Gastrocnemius medialis (tissue), 4 donors: ENCODE measurements around the gene CYP2C9.
"Not testable (repeated sequence)": the region's sequence is repeated elsewhere in the genome, so short reads cannot be mapped to it uniquely, and the experiment has no call there.

Experiments
- POLR2A ChIP-seq, 2 donors: fragments of 450-650 bp; IDR thresholded peaks; one replicate each; pipeline ENCODE4 v1.6.1; 2017; ENCODE audit warnings: antibody characterized with exemption in 2 of 2, mild to moderate bottlenecking in 2 of 2, moderate library complexity in 2 of 2
- TF ChIP-seq, protein P1 (sequence below), 5 experiments: fragments of 450-650 bp in 3 of 5; fragments of 200-600 bp in 2 of 5; sonication (generic) in 2 of 5; IDR thresholded peaks in 4 of 5; conservative IDR thresholded peaks in 1 of 5; 1 replicate in 4 of 5; 2 replicates in 1 of 5; pipeline ENCODE4 v1.5.1; 2016 to 2019; ENCODE audit warnings: antibody characterized with exemption in 5 of 5, mild to moderate bottlenecking in 3 of 5, moderate library complexity in 3 of 5

- TF ChIP-seq POLR2A (IDR thresholded peaks at IDR 0.05), result not testable (repeated sequence)
- TF ChIP-seq, protein P1, sequence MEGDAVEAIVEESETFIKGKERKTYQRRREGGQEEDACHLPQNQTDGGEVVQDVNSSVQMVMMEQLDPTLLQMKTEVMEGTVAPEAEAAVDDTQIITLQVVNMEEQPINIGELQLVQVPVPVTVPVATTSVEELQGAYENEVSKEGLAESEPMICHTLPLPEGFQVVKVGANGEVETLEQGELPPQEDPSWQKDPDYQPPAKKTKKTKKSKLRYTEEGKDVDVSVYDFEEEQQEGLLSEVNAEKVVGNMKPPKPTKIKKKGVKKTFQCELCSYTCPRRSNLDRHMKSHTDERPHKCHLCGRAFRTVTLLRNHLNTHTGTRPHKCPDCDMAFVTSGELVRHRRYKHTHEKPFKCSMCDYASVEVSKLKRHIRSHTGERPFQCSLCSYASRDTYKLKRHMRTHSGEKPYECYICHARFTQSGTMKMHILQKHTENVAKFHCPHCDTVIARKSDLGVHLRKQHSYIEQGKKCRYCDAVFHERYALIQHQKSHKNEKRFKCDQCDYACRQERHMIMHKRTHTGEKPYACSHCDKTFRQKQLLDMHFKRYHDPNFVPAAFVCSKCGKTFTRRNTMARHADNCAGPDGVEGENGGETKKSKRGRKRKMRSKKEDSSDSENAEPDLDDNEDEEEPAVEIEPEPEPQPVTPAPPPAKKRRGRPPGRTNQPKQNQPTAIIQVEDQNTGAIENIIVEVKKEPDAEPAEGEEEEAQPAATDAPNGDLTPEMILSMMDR (IDR thresholded peaks at IDR 0.05 in 4 of 5, conservative IDR thresholded peaks at IDR 0.05 in 1 of 5), result not testable (repeated sequence)
Observed at GRCh38 chr10:94904506-94905148, 33.8 kb upstream of the CYP2C9 start.
